Vein endothelial cell (primary cell): Measurements from ENCODE around the gene ITSN2. TPM values are rescaled to one million over a fixed set of nuclear protein-coding genes. Genes with fewer than 3 reads are reported as not detected.

Experiments used
- small RNA-seq: library from RNA; depleted of rRNA; stranded (forward); fragments of <200 nt; gene quantifications from one replicate; pipeline ENCODE3, GENCODE V24; 2012
- total RNA-seq: library from RNA; depleted of rRNA; stranded (reverse); fragments of >200 nt; gene quantifications from 2 replicates; pipeline ENCODE4 v1.2.3, GENCODE V29; 2012

Gene ITSN2
- 66.3 and 70.6 TPM in 2 replicates for total RNA-seq

DNA sequence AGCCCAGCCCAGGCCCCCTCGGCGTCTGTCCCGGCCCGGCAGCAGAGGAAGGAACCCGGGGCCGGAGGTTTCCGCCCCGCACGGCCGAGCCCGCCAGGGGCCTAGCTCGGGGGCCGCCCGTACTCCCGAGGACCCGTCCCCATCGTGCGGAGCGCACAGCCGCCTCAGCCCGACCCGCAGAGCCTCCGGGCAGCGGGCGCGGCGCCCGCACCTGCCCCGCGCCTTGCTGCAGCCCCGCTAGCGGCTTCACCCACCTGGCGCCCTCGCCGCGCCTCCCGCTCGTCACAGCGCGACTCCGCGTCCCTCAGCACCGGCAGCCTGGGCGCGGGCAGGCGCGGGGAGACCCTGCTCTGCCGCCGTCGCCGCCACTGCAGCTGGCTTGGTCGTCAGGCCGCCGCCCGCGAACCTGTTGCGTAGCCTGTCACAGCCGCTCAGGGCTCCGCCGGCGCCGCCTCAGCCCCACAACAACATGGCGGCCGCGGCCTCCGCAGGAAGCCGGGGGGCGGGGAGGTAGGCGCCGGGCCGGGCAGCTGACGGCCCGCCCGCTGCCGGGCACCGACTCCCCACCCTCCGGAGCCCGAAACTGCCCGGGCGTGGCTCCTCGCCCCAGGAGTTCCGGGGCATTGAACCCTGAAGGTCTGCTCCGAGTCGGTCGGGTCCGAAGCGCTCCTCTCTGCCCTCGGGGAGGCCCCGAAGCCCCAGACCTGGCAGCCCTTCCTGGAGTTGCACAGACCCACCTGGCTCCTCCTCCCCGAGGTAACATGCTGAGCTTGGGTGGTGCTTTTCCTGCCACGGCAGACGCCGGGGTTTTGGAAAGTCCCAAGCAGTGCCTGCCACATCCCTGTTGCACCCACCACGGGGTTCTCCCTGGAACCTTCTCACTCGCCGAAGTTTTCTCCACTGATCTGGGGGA lies at the start of gene ITSN2:
ITSN2 (minus strand) TSS at position 487 of the 913 bp plus-strand sequence. CDS start 32,454 bp downstream, outside the sequence.

GRCh38 chr2:24174851-24175277 lies 185.5 kb downstream of the ITSN2 start, which contains the start of gene FAM228A:
FAM228A (plus strand) TSS chr2:24175053; CDS start chr2:24175481, 428 bp downstream.

Small RNA genes lying within 50 kb of the gene (small RNA-seq; reads per million reads assigned to genes)
- gene HMGN2P20 (not detected), gene RF00602 (not detected)

Other genes starting within 250 kb of the ITSN2 start
- gene PFN4, start 237.2 kb downstream of the ITSN2 start, total RNA-seq = 0.38 TPM in 1 of 2 replicates, not detected in the other
- 5.2 and 6.5 TPM in 2 replicates for gene FAM228B, start 237.1 kb downstream of the ITSN2 start, total RNA-seq
- gene FAM228A, start 185.5 kb downstream of the ITSN2 start, total RNA-seq = 0.10 TPM in 1 of 2 replicates, not detected in the other
- gene NCOA1, start 130.7 kb upstream of the ITSN2 start, total RNA-seq = 16.7 TPM in 2 replicates